Progenitor cell of endocrine pancreas (in vitro differentiated cells): ENCODE data around the gene TLN1. TPM values are rescaled to one million over a fixed set of nuclear protein-coding genes. Genes with fewer than 3 reads are reported as not detected.

Source experiments
- DNase-seq: peaks from one replicate; pipeline ENCODE4 v3.0.0; 2021; ENCODE audit warnings: low spot score; ENCODE audit not compliant: unreplicated experiment
- H3K27ac Mint-ChIP-seq: 2 replicates; pipeline ENCODE4 v1.8.0; 2021; ENCODE audit warnings: mild to moderate bottlenecking, moderate library complexity, mixed read lengths
- H3K27me3 Mint-ChIP-seq: 2 replicates; pipeline ENCODE4 v1.8.0; 2021; ENCODE audit warnings: mixed read lengths
- H3K36me3 Mint-ChIP-seq: 2 replicates; pipeline ENCODE4 v1.8.0; 2022; ENCODE audit warnings: mixed read lengths; ENCODE audit not compliant: insufficient read depth
- H3K4me1 Mint-ChIP-seq: 2 replicates; pipeline ENCODE4 v1.8.0; 2021; ENCODE audit warnings: low read depth, mixed read lengths
- H3K4me3 Mint-ChIP-seq: 2 replicates; pipeline ENCODE4 v1.8.0; 2021; ENCODE audit warnings: low read depth, mild to moderate bottlenecking, moderate library complexity, mixed read lengths
- H3K9me3 Mint-ChIP-seq: 2 replicates; pipeline ENCODE4 v1.8.0; 2021; ENCODE audit warnings: low read depth, mixed read lengths
- total RNA-seq: library from RNA; stranded (reverse); gene quantifications from 2 replicates; pipeline ENCODE4 v1.2.1, GENCODE V29; 2021
- TF ChIP-seq, protein P1 (sequence below): fragments of 200-600 bp; sonication (generic); IDR thresholded peaks from one replicate; pipeline ENCODE4 v1.5.0; 2021; ENCODE audit warnings: antibody characterized with exemption, mild to moderate bottlenecking; ENCODE audit not compliant: unreplicated experiment

Gene TLN1
- total RNA-seq, 1 donor from 2014 or later: 136 TPM

- Mint-ChIP-seq H3K27ac (peak overlapping the region; percentile 78), H3K36me3 (peaks cover 4% of the 10 kb centered on the region)
These were observed 26.6 kb upstream of the TLN1 start for GRCh38 chr9:35758475-35759050.

DNA sequence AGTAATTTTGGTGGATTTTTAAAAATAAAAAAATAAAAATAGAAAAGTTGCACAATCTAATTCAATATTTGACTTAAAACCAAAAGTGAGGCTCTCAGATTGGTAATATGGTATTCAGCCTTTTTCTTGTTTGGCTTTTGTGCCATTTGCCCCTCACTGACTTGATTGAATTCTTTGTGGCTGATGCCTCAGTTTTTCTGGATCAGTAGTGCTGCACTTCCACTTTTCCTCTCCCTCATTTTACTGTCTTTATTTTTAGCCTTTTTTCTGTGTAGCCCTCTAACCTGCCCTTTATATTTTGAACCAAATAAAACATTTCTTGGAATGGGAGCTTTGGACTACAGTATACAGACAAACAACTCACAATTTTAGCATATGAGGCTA is 25.9 kb upstream of the TLN1 start:
- Mint-ChIP-seq H3K27ac (peak overlapping the region; percentile 78), H3K4me1 (peaks cover 30% of the 10 kb centered on the region), H3K36me3 (peaks cover 8% of the 10 kb centered on the region), H3K4me3 (peak overlapping the region; percentile 97), H3K9me3 (no peaks in the 10 kb centered on the region), H3K27me3 (no peaks in the 10 kb centered on the region)
- no peak for DNase-seq
- TF ChIP-seq, protein P1, sequence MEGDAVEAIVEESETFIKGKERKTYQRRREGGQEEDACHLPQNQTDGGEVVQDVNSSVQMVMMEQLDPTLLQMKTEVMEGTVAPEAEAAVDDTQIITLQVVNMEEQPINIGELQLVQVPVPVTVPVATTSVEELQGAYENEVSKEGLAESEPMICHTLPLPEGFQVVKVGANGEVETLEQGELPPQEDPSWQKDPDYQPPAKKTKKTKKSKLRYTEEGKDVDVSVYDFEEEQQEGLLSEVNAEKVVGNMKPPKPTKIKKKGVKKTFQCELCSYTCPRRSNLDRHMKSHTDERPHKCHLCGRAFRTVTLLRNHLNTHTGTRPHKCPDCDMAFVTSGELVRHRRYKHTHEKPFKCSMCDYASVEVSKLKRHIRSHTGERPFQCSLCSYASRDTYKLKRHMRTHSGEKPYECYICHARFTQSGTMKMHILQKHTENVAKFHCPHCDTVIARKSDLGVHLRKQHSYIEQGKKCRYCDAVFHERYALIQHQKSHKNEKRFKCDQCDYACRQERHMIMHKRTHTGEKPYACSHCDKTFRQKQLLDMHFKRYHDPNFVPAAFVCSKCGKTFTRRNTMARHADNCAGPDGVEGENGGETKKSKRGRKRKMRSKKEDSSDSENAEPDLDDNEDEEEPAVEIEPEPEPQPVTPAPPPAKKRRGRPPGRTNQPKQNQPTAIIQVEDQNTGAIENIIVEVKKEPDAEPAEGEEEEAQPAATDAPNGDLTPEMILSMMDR: no peak

More at GRCh38 chr9:35758475-35759050, 26.6 kb upstream of the TLN1 start:
- no peak for DNase-seq
- H3K4me3 Mint-ChIP-seq: peak overlapping the region; percentile 97
- no peaks in the 10 kb centered on the region for H3K9me3 Mint-ChIP-seq
- TF ChIP-seq, protein P1: no peak
- H3K27me3 Mint-ChIP-seq: no peaks in the 10 kb centered on the region
- peaks cover 30% of the 10 kb centered on the region for H3K4me1 Mint-ChIP-seq

DNA sequence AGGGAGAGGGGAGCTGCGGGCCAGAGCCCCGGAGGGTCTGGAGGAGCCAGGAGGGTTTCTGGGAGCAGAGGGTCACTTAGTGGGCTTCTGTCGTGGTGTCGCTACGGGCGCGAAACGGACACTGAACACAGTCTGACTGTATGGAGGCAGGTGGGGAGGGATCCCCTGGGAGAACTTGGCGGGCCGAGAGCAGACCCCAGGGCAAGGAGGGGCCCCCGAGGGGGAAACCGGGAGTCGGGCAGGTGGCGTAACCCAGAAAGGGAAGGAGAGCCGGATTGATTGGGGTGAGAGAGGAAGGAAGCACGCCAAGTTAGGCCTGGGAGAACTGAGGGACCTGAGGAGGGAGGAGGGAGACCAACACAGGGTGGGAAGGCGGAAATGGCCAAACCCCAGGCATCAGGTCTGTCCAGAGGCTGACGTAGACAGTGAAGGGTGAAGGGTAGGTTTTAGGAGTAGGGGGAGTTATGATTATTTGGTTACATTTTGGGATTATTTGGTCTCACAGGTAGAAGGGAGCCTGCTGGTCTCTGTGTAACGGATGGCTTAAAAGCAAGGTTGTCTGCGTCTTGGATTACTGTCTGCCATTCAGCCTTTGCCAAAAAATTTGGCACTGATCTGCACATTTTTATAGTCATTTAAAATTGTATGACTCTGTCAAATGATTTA is 25.4 kb upstream of the TLN1 start:
- peak overlapping the region; percentile 97 for H3K27ac Mint-ChIP-seq
- H3K9me3 Mint-ChIP-seq: no peaks in the 10 kb centered on the region
- H3K27me3 Mint-ChIP-seq: no peaks in the 10 kb centered on the region
- TF ChIP-seq, protein P1: no peak
- peaks cover 30% of the 10 kb centered on the region for H3K4me1 Mint-ChIP-seq
- peaks cover 10% of the 10 kb centered on the region for H3K36me3 Mint-ChIP-seq
- H3K4me3 Mint-ChIP-seq: peak overlapping the region; percentile 97
- DNase-seq: peak; percentile 44

- peak overlapping the region; percentile 97 for H3K27ac Mint-ChIP-seq
- TF ChIP-seq, protein P1: peak; percentile 64
- H3K4me3 Mint-ChIP-seq: peak overlapping the region; percentile 97
- no peaks in the 10 kb centered on the region for H3K9me3 Mint-ChIP-seq
- H3K4me1 Mint-ChIP-seq: peaks cover 30% of the 10 kb centered on the region
- H3K27me3 Mint-ChIP-seq: no peaks in the 10 kb centered on the region
- DNase-seq: peak; percentile 75
- peaks cover 13% of the 10 kb centered on the region for H3K36me3 Mint-ChIP-seq
These were observed 24.6 kb upstream of the TLN1 start for GRCh38 chr9:35756275-35757225.

DNA sequence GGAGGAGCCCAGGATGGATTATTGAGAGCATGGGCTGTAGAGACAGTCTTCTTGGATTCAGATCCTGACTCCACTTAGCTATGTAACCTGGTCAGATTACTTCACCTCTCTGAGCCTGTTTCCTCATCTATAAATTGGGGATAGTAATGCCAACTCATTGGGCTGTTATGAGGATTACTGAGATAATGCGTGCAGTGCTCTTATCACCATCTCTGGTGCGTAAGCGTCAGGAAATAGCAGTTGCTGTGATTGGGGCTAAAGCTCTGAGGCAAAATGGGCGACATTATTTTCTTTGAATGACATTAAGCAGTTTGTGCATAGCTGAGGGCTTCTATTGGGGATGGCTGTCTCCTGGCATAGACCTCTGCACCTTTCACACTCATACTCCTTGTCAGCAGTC is 23.1 kb upstream of the TLN1 start:
- Mint-ChIP-seq H3K27ac (no peak overlapping the region), H3K4me1 (peaks cover 23% of the 10 kb centered on the region), H3K36me3 (peaks cover 16% of the 10 kb centered on the region), H3K27me3 (no peaks in the 10 kb centered on the region), H3K9me3 (no peaks in the 10 kb centered on the region), H3K4me3 (no peak overlapping the region)
- TF ChIP-seq, protein P1: no peak
- DNase-seq: no peak
